Measurements from ENCODE around the gene OR10H2. TPM values are rescaled to one million over a fixed set of nuclear protein-coding genes. Genes with fewer than 3 reads are reported as not detected.

Gene OR10H2
- total and polyA plus RNA-seq, 2 of the 8 experiments (the other 6 are each of a cell fraction or from before 2014, with no cell fraction given) = not detected

- TF ChIP-seq CHD7 (IDR thresholded peaks at IDR 0.05; ENCODE audit: insufficient replicate concordance, low read length) (no peak), NRF1 (IDR thresholded peaks at IDR 0.05; ENCODE audit: low read depth, low read length) (no peak)
Measured at GRCh38 chr19:15721268-15721667, 6.6 kb upstream of the OR10H2 start (continued).

Data from H1 (cell line).